Body of pancreas (tissue), 4 donors: ENCODE results near the gene GPR107. TPM values are rescaled to one million over a fixed set of nuclear protein-coding genes. Genes with fewer than 3 reads are reported as not detected.

Source experiments
- ATAC-seq: fragments of 150-250 bp; one replicate; pipeline ENCODE4 v1.9.1; 2016
- DNase-seq, 4 donors: peaks; one replicate each; pipeline ENCODE4 v3.0.0-alpha.2; 2019
- H3K27ac ChIP-seq, 4 donors: fragments of 200-600 bp; sonication (generic); 1 replicate in 3 of 4; 2 replicates in 1 of 4; pipeline versions ENCODE4 v1.5.1 to v1.6.1; 2016 to 2019; ENCODE audit warnings: mild to moderate bottlenecking in 1 of 4, mixed read lengths in 1 of 4, moderate library complexity in 1 of 4
- H3K27me3 ChIP-seq, 2 donors: fragments of 200-600 bp; sonication (generic); one replicate each; pipeline ENCODE4 v1.6.0; 2016; ENCODE audit warnings: mild to moderate bottlenecking in 1 of 2
- H3K36me3 ChIP-seq, 2 donors: fragments of 200-600 bp; sonication (generic); replicated peaks in 1 of 2; 2 replicates each; pipeline ENCODE4 v1.5.1; 2016; ENCODE audit warnings: low read depth in 2 of 2; ENCODE audit not compliant: insufficient read depth in 1 of 2
- H3K4me1 ChIP-seq: fragments of 200-600 bp; sonication (generic); one replicate; pipeline ENCODE4 v1.6.0; 2016
- H3K4me3 ChIP-seq, 2 donors: fragments of 200-600 bp; sonication (generic); 1 replicate in 1 of 2; 2 replicates in 1 of 2; pipeline ENCODE4 v1.5.1; 2016 to 2019
- H3K9me3 ChIP-seq, 3 donors: fragments of 200-600 bp; sonication (generic); 1 replicate in 2 of 3; 2 replicates in 1 of 3; pipeline ENCODE4 v1.5.1; 2016
- CTCF ChIP-seq, 7 experiments: fragments of 450-650 bp in 4 of 7; fragments of 200-600 bp in 3 of 7; sonication (generic) in 3 of 7; IDR thresholded peaks; one replicate each; pipeline ENCODE4 v1.5.1; 2016 to 2019; ENCODE audit warnings: antibody characterized with exemption in 7 of 7
- POLR2A ChIP-seq, 3 donors: fragments of 450-650 bp; IDR thresholded peaks; one replicate each; pipeline ENCODE4 v1.6.1; 2016; ENCODE audit warnings: antibody characterized with exemption in 3 of 3, mild to moderate bottlenecking in 2 of 3
- WGBS, 2 donors: methylation state at CpG; one replicate each; pipeline ENCODE4 v1.1.5; 2017; 5-methylcytosine and 5-hydroxymethylcytosine counted together
- intact Hi-C: fragments of 100-400 bp; cut with DNase I; formaldehyde crosslinking; loops from one replicate; pipeline ENCODE4 v1.15.1; 2023
- total RNA-seq, 2 donors: library from RNA; depleted of rRNA; stranded (reverse); fragments of >200 nt; gene quantifications; one replicate each; pipeline ENCODE4 v1.1.0, GENCODE V29; 2016

The GPR107 gene
- total RNA-seq, 2 donors from 2014 or later = 9.6 to 11.4 TPM

- ATAC-seq (no peak), DNase-seq (no peak)
- peaks cover 7% of the 10 kb centered on the region for H3K4me1 ChIP-seq
- H3K9me3 ChIP-seq = no peaks in the 10 kb centered on the region
- H3K36me3 ChIP-seq = no peaks in the 10 kb centered on the region
- no peak overlapping the region for H3K4me3 ChIP-seq
- intact Hi-C loops = loop anchor here (5.0 kb wide), 1 partner anchor 79 kb away; no protein-coding TSS in a partner anchor
- H3K27ac ChIP-seq = no peak overlapping the region
- no peaks in the 10 kb centered on the region for H3K27me3 ChIP-seq
- 89 to 95% methylated on average over 3 to 8 of the region's 8 CpGs for WGBS, 2 donors
- TF ChIP-seq CTCF (IDR thresholded peaks at IDR 0.05) = no peak
- TF ChIP-seq POLR2A (IDR thresholded peaks at IDR 0.05) = no peak
Measured at GRCh38 chr9:130158001-130158400, 104.3 kb downstream of the GPR107 start.

DNA sequence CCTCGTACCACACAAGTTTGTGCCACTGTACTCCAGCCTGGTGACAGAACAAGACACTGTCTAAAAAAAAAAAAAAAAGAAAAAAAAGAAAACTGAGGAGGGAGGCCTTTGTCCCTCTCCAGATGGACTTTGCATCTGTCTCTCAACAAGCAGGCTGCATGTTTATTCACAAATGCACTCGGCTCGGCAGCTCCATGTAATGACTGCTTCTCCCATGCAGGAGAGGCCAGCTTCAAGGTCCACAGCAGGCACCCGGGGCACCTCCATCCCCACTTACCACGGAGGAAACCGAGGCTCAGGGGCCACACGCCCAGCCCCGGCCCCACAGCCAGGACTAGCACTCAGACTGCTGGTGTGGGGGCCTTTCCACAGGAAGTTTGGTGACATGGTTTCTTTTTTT is 105.4 kb downstream of the GPR107 start:
- 71 to 73% methylated on average over 5 to 8 of the region's 8 CpGs for WGBS, 2 donors
- no peaks in the 10 kb centered on the region for H3K36me3 ChIP-seq
- H3K27ac ChIP-seq = no peak overlapping the region
- no peaks in the 10 kb centered on the region for H3K27me3 ChIP-seq
- peaks cover 7% of the 10 kb centered on the region for H3K4me1 ChIP-seq
- no peaks in the 10 kb centered on the region for H3K9me3 ChIP-seq
- intact Hi-C loops = loop anchor here (5.0 kb wide), 1 partner anchor 78 kb away; no protein-coding TSS in a partner anchor
- ATAC-seq (no peak), DNase-seq (no peak)
- TF ChIP-seq CTCF (IDR thresholded peaks at IDR 0.05) (no peak), POLR2A (IDR thresholded peaks at IDR 0.05) (no peak)
- no peak overlapping the region for H3K4me3 ChIP-seq

DNA sequence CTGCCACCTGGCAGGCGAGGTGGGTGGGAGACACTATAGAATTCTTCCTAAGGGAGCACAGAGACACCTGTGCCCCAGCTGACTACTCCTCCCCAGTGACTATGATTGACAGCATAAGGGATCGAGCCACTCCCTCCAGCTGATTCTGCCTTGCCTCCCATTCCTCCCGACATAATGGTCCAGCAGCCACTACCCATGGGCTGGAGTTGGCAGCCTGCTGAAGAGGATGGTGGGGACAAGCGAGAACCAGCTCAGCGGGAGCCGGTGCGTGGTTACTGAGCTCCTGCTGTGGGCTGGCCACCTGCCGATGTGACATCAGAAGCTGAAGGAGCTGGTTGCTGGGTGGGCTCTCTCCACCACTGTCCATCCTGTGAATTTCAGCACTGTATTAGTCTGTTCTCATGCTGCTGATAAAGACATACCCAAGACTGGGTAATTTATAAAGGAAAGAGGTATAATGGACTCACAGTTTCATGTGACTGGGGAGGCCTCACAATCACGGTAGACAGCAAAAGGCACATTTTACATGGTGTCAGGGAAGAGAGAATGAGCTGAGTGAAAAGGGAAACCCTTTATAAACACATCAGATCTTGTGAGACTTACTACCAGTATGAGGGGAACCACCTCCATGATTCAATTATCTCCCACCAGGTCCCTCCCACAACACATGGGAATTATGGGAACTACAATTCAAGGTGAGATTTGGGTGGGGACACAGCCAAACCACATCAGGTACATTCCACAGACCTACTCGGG is 106.4 kb downstream of the GPR107 start:
- peaks cover 7% of the 10 kb centered on the region for H3K4me1 ChIP-seq
- WGBS, 2 donors = 79 to 91% methylated on average over 8 to 10 of the region's 10 CpGs
- H3K27ac ChIP-seq = no peak overlapping the region
- ATAC-seq (no peak), DNase-seq (no peak)
- TF ChIP-seq CTCF (IDR thresholded peaks at IDR 0.05) (no peak), POLR2A (IDR thresholded peaks at IDR 0.05) (no peak)
- no peaks in the 10 kb centered on the region for H3K36me3 ChIP-seq
- intact Hi-C loops = loop anchor here (5.0 kb wide), 1 partner anchor 77 kb away; no protein-coding TSS in a partner anchor
- no peaks in the 10 kb centered on the region for H3K27me3 ChIP-seq
- no peaks in the 10 kb centered on the region for H3K9me3 ChIP-seq
- no peak overlapping the region for H3K4me3 ChIP-seq

DNA sequence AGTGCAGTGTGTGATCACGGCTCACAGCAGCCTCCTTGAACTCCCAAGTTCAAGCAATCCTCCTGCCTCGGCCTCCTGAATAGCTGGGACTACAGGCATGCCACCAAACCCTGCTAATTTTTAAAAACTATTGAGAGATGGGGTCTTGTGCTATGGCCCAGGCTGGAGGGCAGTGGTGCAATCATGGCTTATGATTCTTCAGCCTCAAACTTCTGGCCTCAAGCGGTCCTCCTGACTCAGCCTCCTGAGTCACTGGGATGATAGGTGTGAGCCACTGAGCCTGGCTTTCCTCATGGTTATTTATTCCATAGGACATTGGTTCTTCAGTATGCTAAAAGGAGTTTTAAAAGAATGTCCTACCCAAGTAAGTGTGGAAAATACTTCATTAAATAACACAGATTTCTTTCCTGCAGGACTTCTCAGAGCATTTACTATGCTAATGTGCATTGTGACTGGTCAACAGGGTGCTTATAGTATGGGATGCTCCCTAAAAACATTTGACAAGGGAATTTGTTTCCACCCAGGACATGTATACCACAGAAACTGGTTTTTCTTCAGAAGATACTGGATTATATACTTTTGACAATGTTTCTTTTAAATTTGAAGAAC is 107.3 kb downstream of the GPR107 start:
- WGBS, 2 donors = 76 to 81% methylated on average over 3 of the region's 3 CpGs
- ATAC-seq = no peak
- Histone ChIP-seq H3K27ac (no peak overlapping the region), H3K9me3 (no peaks in the 10 kb centered on the region), H3K4me1 (peaks cover 7% of the 10 kb centered on the region), H3K27me3 (no peaks in the 10 kb centered on the region), H3K36me3 (no peaks in the 10 kb centered on the region), H3K4me3 (no peak overlapping the region)
- no peak for TF ChIP-seq CTCF (IDR thresholded peaks at IDR 0.05)
- intact Hi-C loops = no loop called here
- no peak for DNase-seq
